Measurements from ENCODE around the gene ALB. TPM values are rescaled to one million over a fixed set of nuclear protein-coding genes. Genes with fewer than 3 reads are reported as not detected.

ALB gene
- total and polyA plus RNA-seq, 2 of the 8 experiments (the other 6 are each of a cell fraction or from before 2014, with no cell fraction given): 0.12 TPM; not detected in 1

DNA sequence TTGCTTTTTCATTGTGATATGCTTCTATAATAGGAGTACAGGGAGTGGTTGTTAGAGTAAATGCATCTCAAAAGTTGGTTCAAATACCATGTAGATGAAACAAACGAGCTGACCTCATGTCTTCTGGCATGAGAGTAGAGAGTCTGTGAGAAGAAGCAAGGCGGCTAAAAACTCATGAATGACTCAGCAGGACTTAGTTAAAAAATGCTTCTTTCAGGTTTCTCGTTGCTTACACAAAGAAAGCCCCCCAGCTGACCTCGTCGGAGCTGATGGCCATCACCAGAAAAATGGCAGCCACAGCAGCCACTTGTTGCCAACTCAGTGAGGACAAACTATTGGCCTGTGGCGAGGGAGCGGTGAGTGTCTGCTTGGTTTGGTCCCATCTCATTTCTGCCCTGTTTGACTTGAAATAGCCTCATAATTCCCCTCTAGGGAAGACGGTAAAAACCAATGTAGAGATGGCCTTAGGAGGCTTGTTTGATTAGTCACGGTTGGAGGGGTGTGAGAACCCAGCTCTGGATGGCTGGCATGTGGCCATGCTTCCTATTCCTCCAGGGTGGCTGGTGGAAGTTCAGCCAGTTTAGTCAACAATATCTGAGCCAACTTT is 46.4 kb downstream of the ALB start (continued):
- TF ChIP-seq, protein P1, sequence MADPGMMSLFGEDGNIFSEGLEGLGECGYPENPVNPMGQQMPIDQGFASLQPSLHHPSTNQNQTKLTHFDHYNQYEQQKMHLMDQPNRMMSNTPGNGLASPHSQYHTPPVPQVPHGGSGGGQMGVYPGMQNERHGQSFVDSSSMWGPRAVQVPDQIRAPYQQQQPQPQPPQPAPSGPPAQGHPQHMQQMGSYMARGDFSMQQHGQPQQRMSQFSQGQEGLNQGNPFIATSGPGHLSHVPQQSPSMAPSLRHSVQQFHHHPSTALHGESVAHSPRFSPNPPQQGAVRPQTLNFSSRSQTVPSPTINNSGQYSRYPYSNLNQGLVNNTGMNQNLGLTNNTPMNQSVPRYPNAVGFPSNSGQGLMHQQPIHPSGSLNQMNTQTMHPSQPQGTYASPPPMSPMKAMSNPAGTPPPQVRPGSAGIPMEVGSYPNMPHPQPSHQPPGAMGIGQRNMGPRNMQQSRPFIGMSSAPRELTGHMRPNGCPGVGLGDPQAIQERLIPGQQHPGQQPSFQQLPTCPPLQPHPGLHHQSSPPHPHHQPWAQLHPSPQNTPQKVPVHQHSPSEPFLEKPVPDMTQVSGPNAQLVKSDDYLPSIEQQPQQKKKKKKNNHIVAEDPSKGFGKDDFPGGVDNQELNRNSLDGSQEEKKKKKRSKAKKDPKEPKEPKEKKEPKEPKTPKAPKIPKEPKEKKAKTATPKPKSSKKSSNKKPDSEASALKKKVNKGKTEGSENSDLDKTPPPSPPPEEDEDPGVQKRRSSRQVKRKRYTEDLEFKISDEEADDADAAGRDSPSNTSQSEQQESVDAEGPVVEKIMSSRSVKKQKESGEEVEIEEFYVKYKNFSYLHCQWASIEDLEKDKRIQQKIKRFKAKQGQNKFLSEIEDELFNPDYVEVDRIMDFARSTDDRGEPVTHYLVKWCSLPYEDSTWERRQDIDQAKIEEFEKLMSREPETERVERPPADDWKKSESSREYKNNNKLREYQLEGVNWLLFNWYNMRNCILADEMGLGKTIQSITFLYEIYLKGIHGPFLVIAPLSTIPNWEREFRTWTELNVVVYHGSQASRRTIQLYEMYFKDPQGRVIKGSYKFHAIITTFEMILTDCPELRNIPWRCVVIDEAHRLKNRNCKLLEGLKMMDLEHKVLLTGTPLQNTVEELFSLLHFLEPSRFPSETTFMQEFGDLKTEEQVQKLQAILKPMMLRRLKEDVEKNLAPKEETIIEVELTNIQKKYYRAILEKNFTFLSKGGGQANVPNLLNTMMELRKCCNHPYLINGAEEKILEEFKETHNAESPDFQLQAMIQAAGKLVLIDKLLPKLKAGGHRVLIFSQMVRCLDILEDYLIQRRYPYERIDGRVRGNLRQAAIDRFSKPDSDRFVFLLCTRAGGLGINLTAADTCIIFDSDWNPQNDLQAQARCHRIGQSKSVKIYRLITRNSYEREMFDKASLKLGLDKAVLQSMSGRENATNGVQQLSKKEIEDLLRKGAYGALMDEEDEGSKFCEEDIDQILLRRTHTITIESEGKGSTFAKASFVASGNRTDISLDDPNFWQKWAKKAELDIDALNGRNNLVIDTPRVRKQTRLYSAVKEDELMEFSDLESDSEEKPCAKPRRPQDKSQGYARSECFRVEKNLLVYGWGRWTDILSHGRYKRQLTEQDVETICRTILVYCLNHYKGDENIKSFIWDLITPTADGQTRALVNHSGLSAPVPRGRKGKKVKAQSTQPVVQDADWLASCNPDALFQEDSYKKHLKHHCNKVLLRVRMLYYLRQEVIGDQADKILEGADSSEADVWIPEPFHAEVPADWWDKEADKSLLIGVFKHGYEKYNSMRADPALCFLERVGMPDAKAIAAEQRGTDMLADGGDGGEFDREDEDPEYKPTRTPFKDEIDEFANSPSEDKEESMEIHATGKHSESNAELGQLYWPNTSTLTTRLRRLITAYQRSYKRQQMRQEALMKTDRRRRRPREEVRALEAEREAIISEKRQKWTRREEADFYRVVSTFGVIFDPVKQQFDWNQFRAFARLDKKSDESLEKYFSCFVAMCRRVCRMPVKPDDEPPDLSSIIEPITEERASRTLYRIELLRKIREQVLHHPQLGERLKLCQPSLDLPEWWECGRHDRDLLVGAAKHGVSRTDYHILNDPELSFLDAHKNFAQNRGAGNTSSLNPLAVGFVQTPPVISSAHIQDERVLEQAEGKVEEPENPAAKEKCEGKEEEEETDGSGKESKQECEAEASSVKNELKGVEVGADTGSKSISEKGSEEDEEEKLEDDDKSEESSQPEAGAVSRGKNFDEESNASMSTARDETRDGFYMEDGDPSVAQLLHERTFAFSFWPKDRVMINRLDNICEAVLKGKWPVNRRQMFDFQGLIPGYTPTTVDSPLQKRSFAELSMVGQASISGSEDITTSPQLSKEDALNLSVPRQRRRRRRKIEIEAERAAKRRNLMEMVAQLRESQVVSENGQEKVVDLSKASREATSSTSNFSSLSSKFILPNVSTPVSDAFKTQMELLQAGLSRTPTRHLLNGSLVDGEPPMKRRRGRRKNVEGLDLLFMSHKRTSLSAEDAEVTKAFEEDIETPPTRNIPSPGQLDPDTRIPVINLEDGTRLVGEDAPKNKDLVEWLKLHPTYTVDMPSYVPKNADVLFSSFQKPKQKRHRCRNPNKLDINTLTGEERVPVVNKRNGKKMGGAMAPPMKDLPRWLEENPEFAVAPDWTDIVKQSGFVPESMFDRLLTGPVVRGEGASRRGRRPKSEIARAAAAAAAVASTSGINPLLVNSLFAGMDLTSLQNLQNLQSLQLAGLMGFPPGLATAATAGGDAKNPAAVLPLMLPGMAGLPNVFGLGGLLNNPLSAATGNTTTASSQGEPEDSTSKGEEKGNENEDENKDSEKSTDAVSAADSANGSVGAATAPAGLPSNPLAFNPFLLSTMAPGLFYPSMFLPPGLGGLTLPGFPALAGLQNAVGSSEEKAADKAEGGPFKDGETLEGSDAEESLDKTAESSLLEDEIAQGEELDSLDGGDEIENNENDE (IDR thresholded peaks at IDR 0.05; ENCODE audit: insufficient replicate concordance, low read length): no peak

Measured in H1 (cell line).